HepG2 (cell line): ENCODE measurements around the gene DRAP1. TPM values are rescaled to one million over a fixed set of nuclear protein-coding genes. Genes with fewer than 3 reads are reported as not detected.
A peak's percentile ranks its signal among the peaks of the same experiment; 100 is the strongest.

Experiments
- AGO1 ChIP-seq: fragments of 200-400 bp; formaldehyde crosslinking; IDR thresholded peaks from 2 replicates; pipeline ENCODE4 v1.6.1; 2017; ENCODE audit warnings: mild to moderate bottlenecking, low read depth, low read length, moderate library complexity; ENCODE audit not compliant: poor library complexity, severe bottlenecking
- CEBPG ChIP-seq: IDR thresholded peaks from 2 replicates; pipeline ENCODE4 v1.6.1; 2016
- GFI1 ChIP-seq: sonication (generic); formaldehyde crosslinking; IDR thresholded peaks from 2 replicates; pipeline ENCODE4 v1.5.0; 2020; ENCODE audit warnings: missing genetic modification reagents, mild to moderate bottlenecking, borderline replicate concordance
- GMEB1 ChIP-seq: sonication (generic); formaldehyde crosslinking; IDR thresholded peaks from 2 replicates; pipeline ENCODE4 v1.5.1; 2020; ENCODE audit warnings: missing genetic modification reagents, mild to moderate bottlenecking, borderline replicate concordance
- IRF2 ChIP-seq: IDR thresholded peaks from 2 replicates; pipeline ENCODE4 v1.6.1; 2018; ENCODE audit warnings: missing genetic modification reagents, missing compliant biosample characterization
- KAT2B ChIP-seq: fragments of 150-350 bp; IDR thresholded peaks from 2 replicates; pipeline ENCODE4 v1.6.1; 2014; ENCODE audit warnings: low read depth, low read length, borderline replicate concordance
- KLF13 ChIP-seq: sonication (generic); formaldehyde crosslinking; IDR thresholded peaks from 2 replicates; pipeline ENCODE4 v1.4.0; 2020; ENCODE audit warnings: mild to moderate bottlenecking, missing genetic modification reagents
- NFYB ChIP-seq: sonication (generic); formaldehyde crosslinking; IDR thresholded peaks from 2 replicates; pipeline ENCODE4 v1.4.0; 2020; ENCODE audit warnings: missing genetic modification reagents
- PAF1 ChIP-seq: IDR thresholded peaks from 2 replicates; pipeline ENCODE4 v1.6.1; 2016; ENCODE audit warnings: missing genetic modification reagents, missing compliant biosample characterization
- STAG1 ChIP-seq: sonication (generic); formaldehyde crosslinking; IDR thresholded peaks from 2 replicates; pipeline ENCODE4 v1.4.0; 2020; ENCODE audit warnings: missing genetic modification reagents
- THAP11 ChIP-seq: IDR thresholded peaks from 2 replicates; pipeline ENCODE4 v1.6.1; 2016; ENCODE audit warnings: missing biosample characterization, missing genetic modification reagents
- WIZ ChIP-seq: sonication (generic); formaldehyde crosslinking; IDR thresholded peaks from 2 replicates; pipeline ENCODE4 v1.5.1; 2020; ENCODE audit warnings: mild to moderate bottlenecking, missing genetic modification reagents
- ZBTB20 ChIP-seq: sonication (generic); formaldehyde crosslinking; IDR thresholded peaks from 2 replicates; pipeline ENCODE4 v1.8.1; 2023; ENCODE audit warnings: missing genetic modification reagents, low read depth, mild to moderate bottlenecking, borderline replicate concordance
- ZNF180 ChIP-seq: sonication (generic); formaldehyde crosslinking; IDR thresholded peaks from 2 replicates; pipeline ENCODE4 v1.4.0; 2020; ENCODE audit warnings: low read depth, missing genetic modification reagents, borderline replicate concordance
- ZNF510 ChIP-seq: sonication (generic); formaldehyde crosslinking; IDR thresholded peaks from 2 replicates; pipeline ENCODE4 v1.4.0; 2020; ENCODE audit warnings: low read depth, mild to moderate bottlenecking, missing genetic modification reagents
- ZNF768 ChIP-seq: sonication (generic); formaldehyde crosslinking; IDR thresholded peaks from 2 replicates; pipeline ENCODE4 v1.4.0; 2020; ENCODE audit warnings: missing genetic modification reagents
- ZSCAN29 ChIP-seq: sonication (generic); formaldehyde crosslinking; conservative IDR thresholded peaks from 2 replicates; pipeline ENCODE4 v1.4.0; 2020; ENCODE audit warnings: mild to moderate bottlenecking, missing genetic modification reagents
- polyA plus RNA-seq, 8 experiments: library from polyadenylated mRNA; depleted of rRNA in 3 of 8; stranded (reverse) in 7 of 8; unstranded in 1 of 8; fragments of >200 nt; fragmentation: Illumina TruSeq in 4 of 8; extraction: Trizol in 4 of 8; gene quantifications; 2 replicates each; pipeline versions ENCODE4 v1.2.1 to v1.2.3, GENCODE V29; 2011 to 2016; ENCODE audit warnings: low read depth in 4 of 8, missing spikeins in 1 of 8, mixed read lengths in 1 of 8; ENCODE audit not compliant: insufficient read depth in 1 of 8
- total RNA-seq, 5 experiments: library from RNA; depleted of rRNA; stranded (reverse); fragments of >200 nt; fragmentation: Illumina TruSeq; extraction: Trizol; gene quantifications; 2 replicates each; pipeline ENCODE4 v1.2.3, GENCODE V29; 2016; ENCODE audit warnings: low read depth in 1 of 5
- TF ChIP-seq, protein P1 (sequence below): sonication (generic); formaldehyde crosslinking; IDR thresholded peaks from 2 replicates; pipeline ENCODE4 v1.5.0; 2020; ENCODE audit warnings: mild to moderate bottlenecking, missing genetic modification reagents
- TF ChIP-seq, protein P2 (sequence below): IDR thresholded peaks from 2 replicates; pipeline ENCODE4 v1.6.1; 2012; ENCODE audit warnings: inconsistent platforms
- TF ChIP-seq, protein P3 (sequence below): sonication (generic); formaldehyde crosslinking; conservative IDR thresholded peaks from 2 replicates; pipeline ENCODE4 v1.4.0; 2020; ENCODE audit warnings: mild to moderate bottlenecking, missing genetic modification reagents, moderate library complexity
- TF ChIP-seq, protein P4 (sequence below): sonication (generic); formaldehyde crosslinking; conservative IDR thresholded peaks from 2 replicates; pipeline ENCODE4 v1.4.0; 2020; ENCODE audit warnings: missing genetic modification reagents

Gene DRAP1
- total and polyA plus RNA-seq, 2 of the 13 experiments (the other 11 are each of a cell fraction or from before 2014, with no cell fraction given), result 46.8 to 52.3 TPM

DNA sequence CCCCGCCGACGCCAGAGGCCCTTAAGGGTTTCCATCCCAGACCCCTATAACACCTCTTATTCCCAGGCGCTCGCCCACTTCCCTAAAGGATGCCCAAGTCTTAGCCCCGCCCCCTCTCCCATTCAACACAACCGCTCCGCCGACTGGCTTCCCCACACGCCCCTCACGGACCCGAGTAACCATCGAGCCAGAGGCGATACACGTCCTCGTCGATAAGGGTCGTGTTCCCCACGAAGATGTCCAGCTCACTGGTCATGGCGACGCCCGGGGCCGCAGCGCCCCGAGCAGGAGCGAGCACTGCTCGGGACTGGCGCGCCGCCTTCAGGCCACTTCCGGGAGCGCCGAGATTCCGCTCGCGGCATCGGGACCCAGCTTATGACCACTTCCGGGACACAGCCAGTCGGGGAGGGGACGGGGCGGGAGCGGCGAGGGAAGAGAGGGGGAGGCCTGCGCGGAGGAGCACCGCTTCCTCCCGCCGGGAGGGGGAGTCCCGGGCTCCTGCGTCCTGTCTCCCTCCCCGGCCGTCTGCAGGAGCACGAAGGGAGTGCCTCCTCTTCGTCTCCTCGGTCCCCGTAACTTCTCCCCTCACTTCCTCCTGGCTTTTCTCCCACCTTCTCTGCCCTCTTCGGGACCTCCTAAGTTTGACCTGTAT is 30.9 kb upstream of the DRAP1 start, which contains the start of gene FIBP (continued):
- no peak for TF ChIP-seq ZNF510 (CRISPR knock-in tag)
- TF ChIP-seq, protein P1, sequence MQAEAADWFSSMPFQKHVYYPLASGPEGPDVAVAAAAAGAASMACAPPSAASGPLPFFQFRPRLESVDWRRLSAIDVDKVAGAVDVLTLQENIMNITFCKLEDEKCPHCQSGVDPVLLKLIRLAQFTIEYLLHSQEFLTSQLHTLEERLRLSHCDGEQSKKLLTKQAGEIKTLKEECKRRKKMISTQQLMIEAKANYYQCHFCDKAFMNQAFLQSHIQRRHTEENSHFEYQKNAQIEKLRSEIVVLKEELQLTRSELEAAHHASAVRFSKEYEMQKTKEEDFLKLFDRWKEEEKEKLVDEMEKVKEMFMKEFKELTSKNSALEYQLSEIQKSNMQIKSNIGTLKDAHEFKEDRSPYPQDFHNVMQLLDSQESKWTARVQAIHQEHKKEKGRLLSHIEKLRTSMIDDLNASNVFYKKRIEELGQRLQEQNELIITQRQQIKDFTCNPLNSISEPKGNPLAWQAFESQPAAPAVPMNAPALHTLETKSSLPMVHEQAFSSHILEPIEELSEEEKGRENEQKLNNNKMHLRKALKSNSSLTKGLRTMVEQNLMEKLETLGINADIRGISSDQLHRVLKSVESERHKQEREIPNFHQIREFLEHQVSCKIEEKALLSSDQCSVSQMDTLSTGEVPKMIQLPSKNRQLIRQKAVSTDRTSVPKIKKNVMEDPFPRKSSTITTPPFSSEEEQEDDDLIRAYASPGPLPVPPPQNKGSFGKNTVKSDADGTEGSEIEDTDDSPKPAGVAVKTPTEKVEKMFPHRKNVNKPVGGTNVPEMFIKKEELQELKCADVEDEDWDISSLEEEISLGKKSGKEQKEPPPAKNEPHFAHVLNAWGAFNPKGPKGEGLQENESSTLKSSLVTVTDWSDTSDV (CRISPR knock-in tag), result no peak
- peak; percentile 52 for TF ChIP-seq AGO1
- TF ChIP-seq ZNF768 (CRISPR knock-in tag), result no peak
- TF ChIP-seq WIZ (CRISPR knock-in tag), result peak; percentile 17; the same call in 1 of the 2 replicates
- TF ChIP-seq, protein P2, sequence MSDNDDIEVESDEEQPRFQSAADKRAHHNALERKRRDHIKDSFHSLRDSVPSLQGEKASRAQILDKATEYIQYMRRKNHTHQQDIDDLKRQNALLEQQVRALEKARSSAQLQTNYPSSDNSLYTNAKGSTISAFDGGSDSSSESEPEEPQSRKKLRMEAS, result peak; percentile 67
- TF ChIP-seq, protein P3, sequence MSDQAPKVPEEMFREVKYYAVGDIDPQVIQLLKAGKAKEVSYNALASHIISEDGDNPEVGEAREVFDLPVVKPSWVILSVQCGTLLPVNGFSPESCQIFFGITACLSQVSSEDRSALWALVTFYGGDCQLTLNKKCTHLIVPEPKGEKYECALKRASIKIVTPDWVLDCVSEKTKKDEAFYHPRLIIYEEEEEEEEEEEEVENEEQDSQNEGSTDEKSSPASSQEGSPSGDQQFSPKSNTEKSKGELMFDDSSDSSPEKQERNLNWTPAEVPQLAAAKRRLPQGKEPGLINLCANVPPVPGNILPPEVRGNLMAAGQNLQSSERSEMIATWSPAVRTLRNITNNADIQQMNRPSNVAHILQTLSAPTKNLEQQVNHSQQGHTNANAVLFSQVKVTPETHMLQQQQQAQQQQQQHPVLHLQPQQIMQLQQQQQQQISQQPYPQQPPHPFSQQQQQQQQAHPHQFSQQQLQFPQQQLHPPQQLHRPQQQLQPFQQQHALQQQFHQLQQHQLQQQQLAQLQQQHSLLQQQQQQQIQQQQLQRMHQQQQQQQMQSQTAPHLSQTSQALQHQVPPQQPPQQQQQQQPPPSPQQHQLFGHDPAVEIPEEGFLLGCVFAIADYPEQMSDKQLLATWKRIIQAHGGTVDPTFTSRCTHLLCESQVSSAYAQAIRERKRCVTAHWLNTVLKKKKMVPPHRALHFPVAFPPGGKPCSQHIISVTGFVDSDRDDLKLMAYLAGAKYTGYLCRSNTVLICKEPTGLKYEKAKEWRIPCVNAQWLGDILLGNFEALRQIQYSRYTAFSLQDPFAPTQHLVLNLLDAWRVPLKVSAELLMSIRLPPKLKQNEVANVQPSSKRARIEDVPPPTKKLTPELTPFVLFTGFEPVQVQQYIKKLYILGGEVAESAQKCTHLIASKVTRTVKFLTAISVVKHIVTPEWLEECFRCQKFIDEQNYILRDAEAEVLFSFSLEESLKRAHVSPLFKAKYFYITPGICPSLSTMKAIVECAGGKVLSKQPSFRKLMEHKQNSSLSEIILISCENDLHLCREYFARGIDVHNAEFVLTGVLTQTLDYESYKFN (CRISPR knock-in tag), result no peak; the same call in none of the 2 replicates
- 0 out of 2 replicates have a peak, but pooled peaks have one; percentile 68 for TF ChIP-seq GFI1
- TF ChIP-seq PAF1, result no peak
- TF ChIP-seq STAG1 (CRISPR knock-in tag), result peak; percentile 53
- TF ChIP-seq, protein P4, sequence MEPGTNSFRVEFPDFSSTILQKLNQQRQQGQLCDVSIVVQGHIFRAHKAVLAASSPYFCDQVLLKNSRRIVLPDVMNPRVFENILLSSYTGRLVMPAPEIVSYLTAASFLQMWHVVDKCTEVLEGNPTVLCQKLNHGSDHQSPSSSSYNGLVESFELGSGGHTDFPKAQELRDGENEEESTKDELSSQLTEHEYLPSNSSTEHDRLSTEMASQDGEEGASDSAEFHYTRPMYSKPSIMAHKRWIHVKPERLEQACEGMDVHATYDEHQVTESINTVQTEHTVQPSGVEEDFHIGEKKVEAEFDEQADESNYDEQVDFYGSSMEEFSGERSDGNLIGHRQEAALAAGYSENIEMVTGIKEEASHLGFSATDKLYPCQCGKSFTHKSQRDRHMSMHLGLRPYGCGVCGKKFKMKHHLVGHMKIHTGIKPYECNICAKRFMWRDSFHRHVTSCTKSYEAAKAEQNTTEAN, result 0 out of 2 replicates have a peak, but pooled peaks have one; percentile 10
- no peak for TF ChIP-seq ZSCAN29 (CRISPR knock-in tag)
- TF ChIP-seq IRF2 (CRISPR knock-in tag), result no peak
- TF ChIP-seq GMEB1 (CRISPR knock-in tag), result peak; percentile 72; the same call in 1 of the 2 replicates
- TF ChIP-seq ZNF180 (CRISPR knock-in tag), result no peak
- TF ChIP-seq KAT2B, result no peak
- TF ChIP-seq KLF13 (CRISPR knock-in tag), result 0 out of 2 replicates have a peak, but pooled peaks have one; percentile 33
- 0 out of 2 replicates have a peak, but pooled peaks have one; percentile 5 for TF ChIP-seq CEBPG (CRISPR knock-in tag)
- peak; percentile 40; the same call in 1 of the 2 replicates for TF ChIP-seq ZBTB20 (CRISPR knock-in tag)
- TF ChIP-seq NFYB, result peak; percentile 49; the same call in 1 of the 2 replicates
- peak; percentile 90 for TF ChIP-seq THAP11 (CRISPR knock-in tag)
